H9 (cell line): ENCODE results near the gene ERBIN. TPM values are rescaled to one million over a fixed set of nuclear protein-coding genes. Genes with fewer than 3 reads are reported as not detected.
A peak's percentile ranks its signal among the peaks of the same experiment; 100 is the strongest.

ENCODE experiments used
- DNase-seq: peaks from one replicate; pipeline ENCODE4 v3.0.0-alpha.2; 2017
- H2AFZ ChIP-seq: one replicate; pipeline ENCODE4 v1.6.1; 2013; ENCODE audit warnings: mild to moderate bottlenecking, low read length, control low read depth, moderate library complexity
- H2AK5ac ChIP-seq: 2 replicates; pipeline ENCODE4 v1.6.1; 2013; ENCODE audit warnings: low read length, control low read depth, mixed read lengths; ENCODE audit not compliant: insufficient read length
- H2BK120ac ChIP-seq: one replicate; pipeline ENCODE4 v1.6.1; 2013; ENCODE audit warnings: low read depth, mild to moderate bottlenecking, low read length, control low read depth, inconsistent platforms; ENCODE audit not compliant: poor library complexity, severe bottlenecking
- H2BK12ac ChIP-seq: 2 replicates; pipeline ENCODE4 v1.6.1; 2013; ENCODE audit warnings: low read length, control low read depth, mixed read lengths, low read depth; ENCODE audit not compliant: insufficient read length
- H2BK15ac ChIP-seq: 2 replicates; pipeline ENCODE4 v1.6.1; 2013; ENCODE audit warnings: low read depth, low read length, control low read depth
- H2BK20ac ChIP-seq: one replicate; pipeline ENCODE4 v1.6.1; 2013; ENCODE audit warnings: low read depth, mild to moderate bottlenecking, low read length, control low read depth, inconsistent platforms; ENCODE audit not compliant: poor library complexity, severe bottlenecking
- H2BK5ac ChIP-seq: 2 replicates; pipeline ENCODE4 v1.6.1; 2013; ENCODE audit warnings: low read length, control low read depth, mixed read lengths; ENCODE audit not compliant: insufficient read length
- H3K14ac ChIP-seq: 2 replicates; pipeline ENCODE4 v1.6.1; 2013; ENCODE audit warnings: low read length, control low read depth; ENCODE audit not compliant: insufficient read depth
- H3K18ac ChIP-seq: 2 replicates; pipeline ENCODE4 v1.6.1; 2013; ENCODE audit warnings: low read depth, mild to moderate bottlenecking, mixed read lengths, low read length, control low read depth; ENCODE audit not compliant: insufficient read length
- H3K23ac ChIP-seq: 2 replicates; pipeline ENCODE4 v1.6.1; 2013; ENCODE audit warnings: low read length, control low read depth, mixed read lengths, low read depth; ENCODE audit not compliant: insufficient read length
- H3K23me2 ChIP-seq: 2 replicates; pipeline ENCODE4 v1.6.1; 2013; ENCODE audit warnings: low read depth, mild to moderate bottlenecking, mixed read lengths, low read length, control low read depth; ENCODE audit not compliant: insufficient read length, poor library complexity, severe bottlenecking
- H3K27ac ChIP-seq: 2 replicates; pipeline ENCODE4 v1.5.1; 2013; ENCODE audit warnings: low read length, control low read depth, mixed read lengths, low read depth; ENCODE audit not compliant: insufficient read length
- H3K27me3 ChIP-seq: 2 replicates; pipeline ENCODE4 v1.6.1; 2013; ENCODE audit warnings: low read length, control low read depth, inconsistent platforms; ENCODE audit not compliant: insufficient read depth
- H3K4ac ChIP-seq: 2 replicates; pipeline ENCODE4 v1.6.1; 2013; ENCODE audit warnings: low read depth, mild to moderate bottlenecking, control low read depth, inconsistent platforms, low read length, moderate library complexity
- H3K4me1 ChIP-seq: 2 replicates; pipeline ENCODE4 v1.6.1; 2013; ENCODE audit warnings: low read length, control low read depth, inconsistent platforms; ENCODE audit not compliant: insufficient read depth
- H3K4me2 ChIP-seq: 2 replicates; pipeline ENCODE4 v1.6.1; 2013; ENCODE audit warnings: low read length, control low read depth, mixed read lengths; ENCODE audit not compliant: insufficient read length, insufficient read depth
- H3K56ac ChIP-seq: 2 replicates; pipeline ENCODE4 v1.6.1; 2013; ENCODE audit warnings: low read depth, mild to moderate bottlenecking, mixed read lengths, low read length, control low read depth; ENCODE audit not compliant: insufficient read length
- H3K79me1 ChIP-seq: 2 replicates; pipeline ENCODE4 v1.6.1; 2013; ENCODE audit warnings: low read depth, mild to moderate bottlenecking, moderate library complexity, low read length, control low read depth, inconsistent platforms; ENCODE audit not compliant: insufficient read depth, poor library complexity, severe bottlenecking
- H3K79me2 ChIP-seq: 2 replicates; pipeline ENCODE4 v1.6.1; 2013; ENCODE audit warnings: low read length, control low read depth, inconsistent platforms; ENCODE audit not compliant: insufficient read depth
- H3K9ac ChIP-seq: 2 replicates; pipeline ENCODE4 v1.6.1; 2013; ENCODE audit warnings: low read length, control low read depth, mixed read lengths; ENCODE audit not compliant: insufficient read length; ENCODE audit errors: extremely low read depth
- H3K9me3 ChIP-seq: one replicate; pipeline ENCODE4 v1.6.1; 2013; ENCODE audit warnings: low read depth, low read length, inconsistent platforms; ENCODE audit not compliant: control insufficient read depth
- H3T11ph ChIP-seq: one replicate; pipeline ENCODE4 v1.6.1; 2013; ENCODE audit warnings: mild to moderate bottlenecking, low read length, control low read depth, inconsistent platforms
- H4K20me1 ChIP-seq: one replicate; pipeline ENCODE4 v1.6.1; 2013; ENCODE audit not compliant: control insufficient read depth, insufficient read length, insufficient read depth
- H4K5ac ChIP-seq: 2 replicates; pipeline ENCODE4 v1.6.1; 2013; ENCODE audit warnings: low read depth, mild to moderate bottlenecking, mixed read lengths, low read length, control low read depth; ENCODE audit not compliant: insufficient read length
- H4K8ac ChIP-seq: replicated peaks from 2 replicates; pipeline ENCODE4 v1.6.1; 2013; ENCODE audit warnings: low read length, control low read depth, mixed read lengths, low read depth; ENCODE audit not compliant: insufficient read length
- H4K91ac ChIP-seq: 2 replicates; pipeline ENCODE4 v1.6.1; 2013; ENCODE audit warnings: low read depth, mild to moderate bottlenecking, moderate library complexity, mixed read lengths, low read length, control low read depth; ENCODE audit not compliant: insufficient read length
- H3K27ac Mint-ChIP-seq, 3 experiments: 2 replicates in 2 of 3; 3 replicates in 1 of 3; pipeline ENCODE4 v1.8.0; 2020 to 2021; ENCODE audit warnings: mixed read lengths in 3 of 3, mild to moderate bottlenecking in 1 of 3, moderate library complexity in 1 of 3
- H3K27me3 Mint-ChIP-seq: 2 replicates; pipeline ENCODE4 v1.8.0; 2021; ENCODE audit warnings: low read depth, mild to moderate bottlenecking, moderate library complexity, mixed read lengths
- H3K36me3 Mint-ChIP-seq, 3 experiments: 2 replicates in 2 of 3; 3 replicates in 1 of 3; pipeline ENCODE4 v1.8.0; 2020 to 2021; ENCODE audit warnings: low read depth in 3 of 3, mixed read lengths in 3 of 3; ENCODE audit not compliant: insufficient read depth in 1 of 3
- H3K4me1 Mint-ChIP-seq, 2 experiments: 2 replicates each; pipeline ENCODE4 v1.8.0; 2020; ENCODE audit warnings: mixed read lengths in 2 of 2
- H3K4me3 Mint-ChIP-seq, 2 experiments: 2 replicates in 1 of 2; 3 replicates in 1 of 2; pipeline ENCODE4 v1.8.0; 2020 to 2021; ENCODE audit warnings: mild to moderate bottlenecking in 2 of 2, mixed read lengths in 2 of 2, moderate library complexity in 1 of 2
- H3K9me3 Mint-ChIP-seq, 2 experiments: 2 replicates in 1 of 2; 3 replicates in 1 of 2; pipeline ENCODE4 v1.8.0; 2020; ENCODE audit warnings: mild to moderate bottlenecking in 2 of 2, mixed read lengths in 2 of 2, moderate library complexity in 1 of 2
- CTCF ChIP-seq: fragments of 200-600 bp; sonication (generic); conservative IDR thresholded peaks from 3 replicates; pipeline ENCODE4 v1.8.0; 2021; ENCODE audit warnings: antibody characterized with exemption, mild to moderate bottlenecking
- WGBS: extraction: QIAGEN DNeasy Blood & Tissue Kit; methylation state at CpG from one replicate; pipeline ENCODE4 v1.1.7; 2013; ENCODE audit warnings: missing lambda C conversion rate, low lambda C conversion rate, mixed read lengths; ENCODE audit not compliant: insufficient read length; ENCODE audit errors: extremely low coverage; 5-methylcytosine and 5-hydroxymethylcytosine counted together
- total RNA-seq: library from RNA; stranded (reverse); gene quantifications from 2 replicates; pipeline ENCODE4 v1.2.1, GENCODE V29; 2021

ERBIN gene
- total RNA-seq, 1 experiment from 2014 or later = 42.9 TPM

- Histone ChIP-seq H3K79me2 (peaks cover 19% of the 10 kb centered on the region; the same call in 1 of the 2 replicates), H4K5ac (no peak overlapping the region), H2BK120ac (no peak overlapping the region), H2BK15ac (no peak overlapping the region), H4K91ac (no peak overlapping the region), H3K18ac (no peak overlapping the region), H3K4ac (no peak overlapping the region), H4K20me1 (no peaks in the 10 kb centered on the region), H2BK20ac (no peak overlapping the region), H3K4me1 (peaks cover 2% of the 10 kb centered on the region; the same call in 1 of the 2 replicates), H2BK5ac (no peak overlapping the region), H3K4me2 (peak overlapping the region; percentile 92), H3T11ph (no peak overlapping the region), H4K8ac (no peak overlapping the region), H2AFZ (no peak overlapping the region), H3K14ac (no peak overlapping the region), H3K27me3 (peaks cover 2% of the 10 kb centered on the region; the same call in 1 of the 2 replicates), H3K23ac (no peak overlapping the region), H2AK5ac (no peak overlapping the region), H2BK12ac (no peak overlapping the region), H3K9ac (peak overlapping the region; percentile 97), H3K9me3 (no peaks in the 10 kb centered on the region), H3K79me1 (no peaks in the 10 kb centered on the region), H3K23me2 (peaks cover 9% of the 10 kb centered on the region), H3K27ac (no peak overlapping the region), H3K56ac (no peak overlapping the region)
- Mint-ChIP-seq H3K4me3 (peak overlapping the region; percentile 85 to 92), H3K27me3 (peaks cover 15% of the 10 kb centered on the region), H3K9me3 (no peaks in the 10 kb centered on the region), H3K4me1 (peaks cover 27 to 33% of the 10 kb centered on the region in 2 experiments), H3K36me3 (peaks cover 3 to 13% (median 6%) of the 10 kb centered on the region in 3 experiments; a peak in 6 of 7 replicates), H3K27ac (peak overlapping the region in 2 of 3 experiments; percentile 24 to 92; a peak in 4 of 7 replicates)
- DNase-seq = no peak
- no peak for TF ChIP-seq CTCF
- WGBS = no CpG with 5 or more reads among the region's 13 CpGs
Observed at GRCh38 chr5:65927503-65928321, 1.3 kb downstream of the ERBIN start.
